Measurements from ENCODE around the gene ST6GAL1. TPM values are rescaled to one million over a fixed set of nuclear protein-coding genes. Genes with fewer than 3 reads are reported as not detected.

The ST6GAL1 gene
- polyA plus RNA-seq, 3 donors from 2014 or later = 49.8 to 142 (median 74.4) TPM

DNA sequence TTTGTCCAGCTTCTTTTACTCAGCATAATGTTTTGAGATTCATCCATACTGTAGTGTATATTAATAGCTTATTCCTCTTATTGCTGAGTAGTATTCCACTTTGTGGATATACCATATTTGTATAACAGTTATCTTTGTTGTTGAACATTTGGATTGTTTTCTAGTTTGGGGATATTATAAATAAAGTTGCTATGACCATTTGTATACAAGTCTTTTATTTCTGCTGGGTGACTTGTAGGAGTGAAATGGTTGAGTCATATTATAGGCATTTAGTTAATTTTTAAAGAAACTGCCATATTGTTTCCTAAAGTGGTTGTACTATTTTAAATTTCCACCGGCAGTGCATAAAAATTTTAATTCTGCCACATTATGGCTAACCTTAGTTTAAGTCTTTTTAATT, 155.6 kb downstream of the ST6GAL1 start:
- no peak for DNase-seq
- H3K9me3 Mint-ChIP-seq = peaks cover 17 to 26% (median 23%) of the 10 kb centered on the region in 6 donors
- peaks cover 0 to 2% (median 0%) of the 10 kb centered on the region in 3 donors for H3K27me3 Mint-ChIP-seq (ENCODE audit: low read depth in 3 of 3)
- H3K27ac Mint-ChIP-seq = no peak overlapping the region
- no peak overlapping the region for H3K4me3 Mint-ChIP-seq
- H3K4me1 Mint-ChIP-seq = peaks cover 0 to 3% of the 10 kb centered on the region in 2 donors
- peaks cover 10 to 28% (median 24%) of the 10 kb centered on the region in 3 donors for H3K36me3 Mint-ChIP-seq

DNA sequence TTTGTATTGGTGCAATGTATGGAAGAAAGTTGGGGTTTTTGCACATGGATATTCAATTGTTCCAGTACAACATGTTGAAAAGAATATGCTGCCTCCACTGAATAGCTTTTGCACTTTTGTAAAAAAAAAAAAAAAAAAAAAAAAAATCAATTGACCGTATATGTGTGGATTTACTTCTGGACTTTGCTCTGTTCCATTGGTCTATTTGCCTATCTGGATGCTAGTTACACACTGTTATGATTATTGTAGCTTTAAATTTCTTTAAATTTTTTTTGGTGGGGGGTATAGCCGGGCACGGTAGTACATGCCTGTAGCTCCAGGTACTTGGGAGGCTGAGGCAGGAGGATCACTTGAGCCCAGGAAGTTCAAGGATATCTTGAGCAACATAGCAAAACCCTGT, 156.5 kb downstream of the ST6GAL1 start:
- Mint-ChIP-seq H3K9me3 (peaks cover 17 to 26% (median 23%) of the 10 kb centered on the region in 6 donors), H3K36me3 (peaks cover 10 to 28% (median 24%) of the 10 kb centered on the region in 3 donors), H3K27me3 (ENCODE audit: low read depth in 3 of 3) (peaks cover 0 to 2% (median 0%) of the 10 kb centered on the region in 3 donors), H3K4me1 (peaks cover 0 to 3% of the 10 kb centered on the region in 2 donors), H3K27ac (no peak overlapping the region), H3K4me3 (no peak overlapping the region)
- no peak for DNase-seq

DNA sequence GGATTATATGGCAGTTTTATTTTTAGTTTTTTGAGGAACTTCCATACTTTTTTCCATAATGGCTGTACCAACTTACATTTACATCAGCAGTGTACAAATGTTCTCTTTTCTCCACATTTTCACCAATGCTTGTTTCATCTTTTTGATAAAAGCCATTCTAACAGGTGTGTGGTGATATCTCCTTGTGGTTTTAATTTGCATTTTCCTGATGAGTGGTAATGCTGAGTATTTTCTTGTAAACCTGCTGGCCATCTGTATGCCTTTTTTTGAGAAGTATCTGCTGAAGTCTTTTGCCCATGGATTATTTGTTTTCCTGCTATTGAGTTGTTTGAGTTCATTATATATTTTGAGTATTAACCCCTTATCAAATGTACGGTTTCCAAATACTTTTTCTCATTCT, 158.4 kb downstream of the ST6GAL1 start:
- Mint-ChIP-seq H3K4me3 (no peak overlapping the region), H3K9me3 (peaks cover 17 to 30% (median 26%) of the 10 kb centered on the region in 6 donors), H3K36me3 (peaks cover 13 to 32% (median 25%) of the 10 kb centered on the region in 3 donors), H3K27me3 (ENCODE audit: low read depth in 3 of 3) (peaks cover 0 to 4% (median 0%) of the 10 kb centered on the region in 3 donors), H3K4me1 (peaks cover 0 to 3% of the 10 kb centered on the region in 2 donors), H3K27ac (no peak overlapping the region)
- DNase-seq = no peak

DNA sequence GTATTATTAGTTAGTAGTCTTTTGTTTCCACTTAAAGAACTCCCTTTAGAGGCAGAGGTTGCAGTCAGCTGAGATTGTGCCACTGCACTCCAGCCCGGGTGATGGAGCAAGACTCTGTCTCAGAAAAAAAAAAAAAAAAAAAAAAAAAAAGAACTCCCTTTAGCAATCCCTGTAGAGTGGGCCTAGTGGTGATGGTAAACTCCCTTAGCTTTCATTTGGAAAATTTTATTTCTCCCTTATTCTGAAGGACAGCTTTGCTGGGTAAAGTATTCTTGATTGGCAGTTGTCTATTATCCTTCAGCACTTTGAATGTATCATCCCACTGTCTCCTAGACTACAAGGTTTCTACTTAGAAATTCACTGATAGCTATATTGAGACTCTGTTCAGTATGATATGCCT, 163.0 kb downstream of the ST6GAL1 start:
- peaks cover 2 to 13% of the 10 kb centered on the region in 2 donors for H3K4me1 Mint-ChIP-seq
- H3K9me3 Mint-ChIP-seq = peaks cover 8 to 23% (median 16%) of the 10 kb centered on the region in 6 donors
- H3K4me3 Mint-ChIP-seq = no peak overlapping the region
- no peak for DNase-seq
- peaks cover 0 to 7% (median 0%) of the 10 kb centered on the region in 3 donors for H3K27me3 Mint-ChIP-seq (ENCODE audit: low read depth in 3 of 3)
- H3K27ac Mint-ChIP-seq = no peak overlapping the region
- H3K36me3 Mint-ChIP-seq = peaks cover 7 to 24% (median 17%) of the 10 kb centered on the region in 3 donors

DNA sequence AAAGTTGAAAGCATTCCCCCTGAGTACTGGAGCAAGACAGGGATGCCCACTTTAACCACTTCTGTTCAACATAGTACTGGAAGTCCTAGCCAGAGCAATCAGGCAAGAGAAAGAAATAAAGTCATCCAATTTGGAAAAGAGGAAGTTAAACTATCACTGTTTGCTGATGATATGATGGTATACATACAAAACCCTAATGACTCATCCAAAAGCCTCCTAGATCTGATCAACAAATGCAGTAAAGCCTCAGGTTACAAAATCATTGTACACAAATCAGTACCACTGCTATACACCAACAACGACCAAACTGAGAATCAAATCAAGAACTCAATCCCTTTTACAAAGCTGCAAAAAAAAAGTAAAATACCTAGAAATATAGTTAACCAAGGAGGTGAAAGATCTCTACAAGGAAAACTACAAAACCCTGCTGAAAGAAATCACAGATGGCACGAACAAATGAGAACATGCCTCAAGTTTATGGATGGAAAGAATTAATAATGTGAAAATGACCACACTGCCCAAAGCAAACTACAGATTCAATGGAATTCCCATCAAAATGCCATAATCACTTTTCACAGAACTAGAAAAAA, 168.7 kb downstream of the ST6GAL1 start:
- H3K4me1 Mint-ChIP-seq = peaks cover 20 to 47% of the 10 kb centered on the region in 2 donors
- H3K27me3 Mint-ChIP-seq (ENCODE audit: low read depth in 3 of 3) = peaks cover 0 to 4% (median 2%) of the 10 kb centered on the region in 3 donors
- H3K9me3 Mint-ChIP-seq = peaks cover 0 to 8% (median under 1%) of the 10 kb centered on the region in 6 donors
- H3K4me3 Mint-ChIP-seq = no peak overlapping the region
- H3K27ac Mint-ChIP-seq = no peak overlapping the region
- DNase-seq = no peak
- H3K36me3 Mint-ChIP-seq = peaks cover 0 to 4% (median 0%) of the 10 kb centered on the region in 3 donors

DNA sequence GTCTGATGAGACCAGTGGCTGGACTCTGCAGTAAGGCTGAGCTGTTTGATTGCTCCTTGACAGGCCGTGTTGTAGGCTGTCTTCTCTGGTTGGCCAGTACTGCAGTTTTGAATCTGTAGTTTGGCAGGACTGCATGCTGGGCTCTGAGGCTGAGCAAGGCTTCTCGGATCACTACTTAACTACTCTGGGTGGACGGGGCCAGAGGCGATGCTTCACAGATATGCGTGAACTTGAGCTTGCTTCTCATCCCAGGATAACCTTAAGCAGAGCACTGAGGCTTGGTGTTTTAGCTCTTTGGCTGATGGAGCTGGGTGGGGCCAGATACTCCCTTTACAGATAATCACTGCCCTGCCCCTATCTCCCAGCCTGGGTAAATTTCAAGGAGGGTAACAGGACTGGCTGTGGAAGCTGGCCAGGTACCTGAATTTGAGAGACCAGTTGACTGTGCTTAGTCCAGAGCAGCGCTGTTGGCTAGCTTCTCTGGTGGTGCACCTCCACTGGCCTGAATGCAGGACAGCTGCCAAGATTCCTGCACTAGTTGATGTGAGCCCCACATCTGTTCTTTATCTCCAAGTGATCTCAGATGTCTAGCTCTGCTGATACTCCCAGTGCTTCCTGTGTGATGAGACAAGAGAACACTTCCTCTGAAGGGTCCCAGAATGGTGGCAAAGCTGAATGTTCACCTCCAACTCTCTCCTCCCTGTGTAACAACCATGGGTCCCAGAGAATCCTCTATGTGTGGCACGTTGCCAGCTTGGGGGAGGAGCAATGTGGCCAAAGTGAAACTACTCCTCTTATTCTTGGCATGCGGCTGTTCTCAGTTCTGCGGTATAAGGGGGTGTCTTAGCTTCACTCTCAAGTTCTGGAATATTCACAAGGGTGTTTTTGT, 171.1 kb downstream of the ST6GAL1 start:
- Mint-ChIP-seq H3K4me3 (peak overlapping the region; percentile 63 to 75 (median 73)), H3K4me1 (peaks cover 34 to 61% of the 10 kb centered on the region in 2 donors), H3K9me3 (peaks cover 0 to 4% (median 0%) of the 10 kb centered on the region in 6 donors), H3K27ac (peak overlapping the region in 4 of 6 donors; percentile 7 to 71 (median 32)), H3K36me3 (no peaks in the 10 kb centered on the region), H3K27me3 (ENCODE audit: low read depth in 3 of 3) (peaks cover 7 to 12% (median 10%) of the 10 kb centered on the region in 3 donors)
- DNase-seq = peak; percentile 37 to 51 (median 39)

DNA sequence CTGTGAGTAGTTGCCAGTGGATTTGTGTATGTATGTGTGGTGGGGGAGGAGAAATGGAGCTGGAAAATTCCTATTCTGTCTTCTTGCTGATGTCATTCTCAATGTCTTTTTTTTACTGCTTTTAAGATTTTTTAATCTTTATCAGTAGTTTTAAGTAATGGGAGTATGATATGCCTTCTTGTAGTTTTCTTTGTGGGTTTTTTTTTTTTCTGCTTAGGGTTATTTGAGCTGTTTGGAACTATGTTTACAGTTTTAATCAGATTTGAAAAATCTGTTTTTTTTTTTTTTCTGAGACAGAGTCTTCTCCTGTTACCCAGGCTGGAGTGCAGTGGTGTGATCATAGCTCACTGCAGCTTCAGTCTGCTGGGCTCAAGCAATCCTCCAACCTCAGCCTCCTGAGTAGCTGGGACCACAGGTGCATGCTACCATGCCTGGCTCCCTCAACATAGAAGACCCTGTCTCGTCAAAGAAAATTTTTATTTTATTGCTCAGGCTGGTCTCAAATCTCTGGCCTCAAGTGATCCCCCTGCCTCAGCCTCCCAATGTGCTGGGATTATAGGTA, 171.8 kb downstream of the ST6GAL1 start:
- Mint-ChIP-seq H3K4me1 (peaks cover 32 to 54% of the 10 kb centered on the region in 2 donors), H3K4me3 (peak overlapping the region; percentile 63 to 75 (median 73)), H3K36me3 (no peaks in the 10 kb centered on the region), H3K27ac (peak overlapping the region in 4 of 6 donors; percentile 7 to 71 (median 15)), H3K27me3 (ENCODE audit: low read depth in 3 of 3) (peaks cover 7 to 12% (median 9%) of the 10 kb centered on the region in 3 donors), H3K9me3 (peaks cover 0 to 4% (median 0%) of the 10 kb centered on the region in 6 donors)
- DNase-seq = no peak

DNA sequence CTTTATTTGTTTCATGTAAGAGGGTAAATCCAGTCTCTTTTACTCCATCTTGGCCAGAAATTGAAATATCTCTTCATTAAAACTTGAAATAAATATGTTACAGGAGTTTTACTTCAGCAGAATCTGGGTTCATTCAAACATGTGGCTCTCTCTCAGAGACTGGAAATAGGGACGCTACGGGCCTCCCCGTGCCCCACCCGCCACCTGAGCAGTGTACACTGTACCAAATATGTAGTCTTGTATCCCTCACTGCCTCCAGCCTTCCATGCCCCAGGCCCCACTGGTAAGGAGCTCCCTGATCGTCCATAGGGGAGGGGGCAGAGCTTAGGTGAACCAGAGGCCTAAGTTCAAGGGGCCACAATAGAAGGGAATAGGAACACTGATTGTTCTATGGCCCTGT, 172.9 kb downstream of the ST6GAL1 start:
- peak overlapping the region in 1 of 5 donors; percentile 38 for H3K4me3 Mint-ChIP-seq
- H3K27ac Mint-ChIP-seq = no peak overlapping the region
- H3K27me3 Mint-ChIP-seq (ENCODE audit: low read depth in 3 of 3) = peaks cover 7 to 12% (median 9%) of the 10 kb centered on the region in 3 donors
- no peaks in the 10 kb centered on the region for H3K36me3 Mint-ChIP-seq
- H3K4me1 Mint-ChIP-seq = peaks cover 32 to 52% of the 10 kb centered on the region in 2 donors
- H3K9me3 Mint-ChIP-seq = peaks cover 0 to 1% (median 0%) of the 10 kb centered on the region in 6 donors
- DNase-seq = no peak

DNA sequence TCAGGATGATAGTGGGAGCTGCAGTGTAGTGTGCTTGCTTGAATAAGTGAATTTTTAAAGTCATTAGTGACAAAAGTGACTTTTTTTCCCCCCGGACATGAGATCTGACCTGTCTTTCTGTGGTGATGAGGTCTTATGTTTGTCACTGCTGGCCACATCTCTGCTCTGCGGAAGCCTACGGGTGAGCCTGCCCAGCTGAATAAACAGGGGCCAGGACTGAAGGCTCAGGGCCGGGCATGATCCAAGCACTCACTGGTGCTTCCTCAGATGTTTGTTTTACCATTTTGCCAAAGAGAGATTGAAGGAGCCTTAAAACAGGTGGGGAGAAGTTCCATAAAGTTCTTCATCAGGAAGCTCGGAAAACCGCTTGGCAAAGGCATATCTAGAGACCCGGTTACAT, 174.0 kb downstream of the ST6GAL1 start:
- peak overlapping the region in 4 of 5 donors; percentile 34 to 71 (median 68) for H3K4me3 Mint-ChIP-seq
- DNase-seq = no peak
- H3K36me3 Mint-ChIP-seq = no peaks in the 10 kb centered on the region
- H3K9me3 Mint-ChIP-seq = no peaks in the 10 kb centered on the region
- peaks cover 32 to 52% of the 10 kb centered on the region in 2 donors for H3K4me1 Mint-ChIP-seq
- H3K27ac Mint-ChIP-seq = peak overlapping the region in 1 of 6 donors; percentile 43
- H3K27me3 Mint-ChIP-seq (ENCODE audit: low read depth in 3 of 3) = peaks cover 7 to 12% (median 9%) of the 10 kb centered on the region in 3 donors

DNA sequence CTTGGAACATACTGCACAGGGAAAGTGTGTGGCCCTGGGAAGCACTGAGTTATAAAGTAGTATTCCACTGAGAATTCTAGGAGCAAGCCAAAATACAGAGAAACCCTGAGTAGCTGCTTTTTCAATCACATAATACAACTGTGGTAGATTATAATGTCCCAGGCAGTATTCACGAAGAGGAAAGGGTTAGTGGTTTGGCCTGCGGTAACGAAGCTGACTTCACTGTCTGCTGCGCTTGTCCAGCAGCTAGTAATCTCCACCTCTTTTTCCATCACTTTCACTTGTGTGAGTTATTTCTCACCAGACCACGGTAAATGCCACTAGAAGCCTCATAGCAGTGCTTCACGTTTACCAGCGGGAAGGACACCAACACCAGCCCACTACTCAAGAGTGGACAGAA, 174.6 kb downstream of the ST6GAL1 start:
- peak overlapping the region; percentile 34 to 71 (median 65) for H3K4me3 Mint-ChIP-seq
- peak overlapping the region in 4 of 6 donors; percentile 21 to 43 (median 28) for H3K27ac Mint-ChIP-seq
- H3K36me3 Mint-ChIP-seq = no peaks in the 10 kb centered on the region
- H3K4me1 Mint-ChIP-seq = peaks cover 32 to 52% of the 10 kb centered on the region in 2 donors
- H3K27me3 Mint-ChIP-seq (ENCODE audit: low read depth in 3 of 3) = peaks cover 7 to 12% (median 9%) of the 10 kb centered on the region in 3 donors
- peak; percentile 67 to 74 (median 69) for DNase-seq
- H3K9me3 Mint-ChIP-seq = no peaks in the 10 kb centered on the region

DNA sequence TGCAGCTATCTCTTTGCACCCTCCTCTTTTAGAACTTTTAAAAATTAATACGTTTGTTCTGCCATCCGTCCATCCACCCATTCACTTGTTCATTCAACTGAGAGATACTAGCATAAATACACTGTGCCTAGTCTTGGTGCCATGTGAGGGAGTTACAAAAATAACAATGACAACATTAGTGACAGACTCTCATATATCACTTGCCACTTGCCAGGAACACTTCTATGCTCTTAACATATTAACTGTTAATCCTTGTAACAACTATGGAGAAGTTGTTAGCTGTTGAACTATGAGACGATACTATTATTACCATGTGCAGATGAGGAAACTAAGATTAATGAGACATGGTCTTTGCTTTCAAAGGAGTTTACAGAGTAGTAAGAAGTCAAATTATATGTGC, 175.4 kb downstream of the ST6GAL1 start:
- peak overlapping the region in 2 of 5 donors; percentile 53 to 68 for H3K4me3 Mint-ChIP-seq
- peaks cover 32 to 48% of the 10 kb centered on the region in 2 donors for H3K4me1 Mint-ChIP-seq
- no peak for DNase-seq
- peaks cover 9 to 12% (median 9%) of the 10 kb centered on the region in 3 donors for H3K27me3 Mint-ChIP-seq (ENCODE audit: low read depth in 3 of 3)
- no peaks in the 10 kb centered on the region for H3K36me3 Mint-ChIP-seq
- no peaks in the 10 kb centered on the region for H3K9me3 Mint-ChIP-seq
- H3K27ac Mint-ChIP-seq = no peak overlapping the region

DNA sequence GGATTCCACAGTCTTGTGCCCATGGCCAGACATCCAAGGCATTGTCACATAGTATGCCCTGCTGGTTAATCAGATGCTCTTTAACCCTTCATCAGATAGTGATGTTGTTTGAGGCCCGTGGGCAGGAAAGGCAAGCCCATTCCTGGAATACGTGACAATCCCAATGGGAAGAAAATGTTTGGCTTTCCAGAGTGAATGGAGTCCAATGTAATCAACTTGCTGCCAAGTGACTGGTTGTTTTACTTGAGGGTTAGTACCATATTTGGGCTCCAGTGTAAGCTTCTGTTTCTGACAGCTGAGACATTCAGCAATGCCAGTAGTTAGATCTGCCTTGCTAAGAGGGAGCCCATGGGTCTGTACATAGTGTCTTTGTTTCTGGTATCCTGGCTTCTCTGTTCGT, 177.7 kb downstream of the ST6GAL1 start:
- Mint-ChIP-seq H3K36me3 (no peaks in the 10 kb centered on the region), H3K27me3 (ENCODE audit: low read depth in 3 of 3) (peaks cover 7 to 12% (median 11%) of the 10 kb centered on the region in 3 donors), H3K4me1 (peaks cover 17 to 28% of the 10 kb centered on the region in 2 donors), H3K4me3 (no peak overlapping the region), H3K9me3 (no peaks in the 10 kb centered on the region), H3K27ac (no peak overlapping the region)
- no peak for DNase-seq

DNA sequence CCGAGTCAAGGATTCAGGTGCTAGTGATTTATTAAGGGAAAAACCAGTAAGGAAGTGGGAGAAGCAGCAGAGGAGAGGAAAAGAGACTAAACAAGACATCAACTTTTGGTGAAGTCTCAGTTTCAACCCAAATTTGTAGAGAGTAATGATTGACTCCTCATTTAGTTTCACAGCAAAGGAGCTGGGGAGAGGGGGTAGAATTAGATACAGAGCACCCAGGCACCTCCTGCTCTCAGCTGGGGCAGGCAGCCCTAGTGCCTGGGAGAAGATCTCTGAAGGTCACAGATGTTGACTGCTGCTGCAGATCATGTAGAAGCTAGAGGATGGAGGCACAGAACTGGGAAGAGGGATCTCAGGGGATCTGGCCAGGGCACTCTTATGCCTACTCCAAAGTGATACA, 179.8 kb downstream of the ST6GAL1 start:
- Mint-ChIP-seq H3K27ac (no peak overlapping the region), H3K9me3 (no peaks in the 10 kb centered on the region), H3K4me1 (peaks cover 3 to 15% of the 10 kb centered on the region in 2 donors), H3K27me3 (ENCODE audit: low read depth in 3 of 3) (peaks cover 2 to 5% (median 3%) of the 10 kb centered on the region in 3 donors), H3K4me3 (no peak overlapping the region), H3K36me3 (no peaks in the 10 kb centered on the region)
- DNase-seq = no peak

Measured in immature natural killer cell (primary cell).